Effector CD8-positive, alpha-beta T cell (primary cell): Measurements from ENCODE around the gene UBR1.
"Not testable (repeated sequence)": the region's sequence is repeated elsewhere in the genome, so short reads cannot be mapped to it uniquely, and the experiment has no call there.

Source experiments
- DNase-seq: peaks from one replicate; lab custom pipeline; 2025; lab: John Stamatoyannopoulos, UW

The UBR1 gene

DNA sequence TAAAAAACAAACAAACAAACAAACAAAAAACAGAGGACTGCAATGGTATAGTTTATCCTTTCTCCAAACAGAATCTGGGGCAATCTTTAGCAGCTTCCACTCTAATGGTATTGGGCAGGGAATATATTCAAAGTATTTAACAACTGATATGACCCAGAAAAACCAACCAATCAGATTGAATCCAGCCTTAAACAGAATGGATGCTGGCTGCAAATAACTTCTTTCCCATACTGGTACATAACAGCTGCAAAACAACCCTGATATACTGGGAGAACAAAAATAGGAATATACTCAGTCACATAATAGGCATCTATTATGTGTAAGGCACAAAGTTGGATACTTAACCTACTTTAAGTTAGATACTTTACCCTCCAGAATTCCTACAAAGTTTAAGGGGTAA lies 49.1 kb downstream of the UBR1 start:
- no peak for DNase-seq

DNA sequence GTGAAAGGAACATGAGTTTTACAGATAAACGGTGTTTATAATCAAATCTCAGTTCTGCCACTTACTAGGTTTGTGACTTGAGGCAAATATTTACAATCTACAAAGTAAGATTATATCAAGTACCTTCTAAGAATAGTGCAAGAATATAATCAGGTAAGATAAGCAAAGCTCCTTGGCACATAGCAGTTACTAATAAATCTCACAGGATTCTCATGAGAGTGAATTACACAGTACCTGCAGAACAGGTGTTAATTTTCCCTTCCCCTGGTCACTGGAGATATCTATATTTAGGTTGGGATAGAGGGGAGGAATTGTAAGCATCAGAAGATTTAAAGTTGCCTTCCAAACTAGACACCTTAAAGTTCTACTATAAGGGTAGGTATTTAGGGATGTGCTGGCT lies 53.0 kb downstream of the UBR1 start:
- DNase-seq, result no peak

DNA sequence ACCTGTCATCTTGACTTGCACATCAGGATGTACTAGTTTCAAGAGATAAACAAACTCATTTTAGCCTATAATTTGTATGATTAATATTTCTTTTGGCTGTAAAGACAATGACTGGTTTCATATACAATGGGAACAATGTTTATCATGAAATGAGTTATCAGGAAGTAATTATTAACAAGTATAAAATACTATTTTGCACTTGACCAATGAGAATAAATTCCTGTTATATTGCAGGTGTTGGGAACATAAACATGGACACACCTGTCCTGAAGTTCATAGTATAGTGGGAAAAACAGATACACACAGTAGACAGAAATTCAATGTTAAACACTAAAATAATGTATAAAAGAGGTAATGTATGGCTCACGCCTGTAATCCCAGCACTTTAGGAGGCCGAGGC lies 56.9 kb downstream of the UBR1 start:
- DNase-seq, result no peak

DNA sequence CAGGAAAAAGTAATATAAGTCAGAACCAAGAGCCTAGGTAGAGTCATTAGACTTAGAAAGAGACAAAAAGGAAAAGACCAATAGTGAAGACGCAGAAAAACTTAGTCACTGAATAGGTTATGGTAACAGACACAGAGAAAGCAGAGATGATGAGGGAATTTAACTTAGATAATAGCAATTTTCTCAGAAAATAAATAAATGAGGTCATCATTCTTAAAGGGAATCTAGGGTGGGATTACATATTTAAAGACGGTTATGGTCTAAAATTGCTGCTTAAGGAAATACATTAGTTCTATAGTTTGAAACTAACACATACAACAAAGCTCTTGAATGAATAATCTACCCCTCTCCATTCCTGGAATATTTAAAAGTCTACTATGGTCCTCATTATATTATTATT lies 59.4 kb downstream of the UBR1 start:
- DNase-seq, result no peak

DNA sequence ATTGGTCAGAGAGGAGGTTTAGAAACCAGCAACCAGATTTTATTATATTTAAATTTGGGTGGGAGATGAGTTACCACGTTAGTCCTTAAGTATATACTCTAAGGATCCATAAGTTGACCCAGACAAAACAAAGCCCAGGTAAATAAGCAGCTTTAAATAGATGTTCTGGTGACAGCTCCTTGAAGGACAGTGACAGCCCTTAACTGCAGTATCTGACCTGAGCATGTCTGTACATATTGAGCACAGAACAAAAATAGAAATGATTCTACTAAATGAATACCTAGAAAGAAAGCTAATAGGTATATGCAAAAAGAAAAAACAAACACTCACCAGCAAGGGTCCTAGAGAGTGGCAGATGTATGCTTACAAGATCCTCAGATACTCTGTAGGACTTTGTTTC lies 63.0 kb downstream of the UBR1 start:
- no peak for DNase-seq

DNA sequence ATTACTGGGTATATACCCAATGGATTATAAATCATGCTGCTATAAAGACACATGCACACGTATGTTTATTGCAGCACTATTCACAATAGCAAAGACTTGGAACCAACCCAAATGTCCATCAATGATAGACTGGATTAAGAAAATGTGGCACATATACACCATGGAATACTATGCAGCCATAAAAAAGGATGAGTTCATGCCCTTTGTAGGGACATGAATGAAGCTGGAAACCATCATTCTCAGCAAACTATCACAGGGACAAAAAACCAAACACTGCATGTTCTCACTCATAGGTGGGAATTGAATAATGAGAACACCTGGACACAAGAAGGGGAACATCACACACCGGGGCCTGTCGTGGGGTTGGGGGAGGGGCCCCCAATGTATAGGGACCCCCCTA lies 64.8 kb downstream of the UBR1 start:
- DNase-seq, result not testable (repeated sequence)

DNA sequence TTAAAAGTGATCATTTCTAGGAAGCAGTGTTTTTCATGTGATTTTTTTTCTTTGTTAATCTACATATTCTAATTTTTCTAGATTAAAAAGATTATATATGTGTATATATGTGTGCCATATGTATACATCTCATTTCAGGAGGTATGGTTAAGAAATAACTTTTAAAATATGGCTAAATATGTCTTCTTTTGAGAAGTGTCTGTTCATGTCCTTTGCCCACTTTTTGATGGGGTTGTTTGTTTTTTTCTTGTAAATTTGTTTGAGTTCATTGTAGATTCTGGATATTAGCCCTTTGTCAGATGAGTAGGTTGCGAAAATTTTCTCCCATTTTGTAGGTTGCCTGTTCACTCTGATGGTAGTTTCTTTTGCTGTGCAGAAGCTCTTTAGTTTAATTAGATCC lies 70.6 kb downstream of the UBR1 start:
- DNase-seq, result not testable (repeated sequence)

DNA sequence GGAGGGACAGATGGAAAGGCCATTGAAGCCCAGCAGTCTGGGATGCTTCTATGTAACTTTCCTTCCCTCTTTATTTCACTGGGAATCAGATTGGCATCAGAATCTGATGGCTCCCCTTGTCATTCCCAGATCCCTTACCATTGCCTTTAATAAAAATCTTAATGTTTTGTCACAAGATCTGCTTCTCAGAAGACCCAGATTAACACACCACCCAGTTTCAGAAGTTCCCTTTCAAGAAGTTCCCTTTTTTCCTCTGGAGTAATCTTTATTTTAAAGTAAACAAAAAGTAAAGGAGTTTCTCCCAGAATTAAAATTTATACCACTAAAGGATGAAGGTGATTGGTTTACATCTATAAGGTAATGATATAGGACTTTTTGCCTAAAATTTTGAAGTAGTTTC lies 76.4 kb downstream of the UBR1 start:
- DNase-seq, result no peak

DNA sequence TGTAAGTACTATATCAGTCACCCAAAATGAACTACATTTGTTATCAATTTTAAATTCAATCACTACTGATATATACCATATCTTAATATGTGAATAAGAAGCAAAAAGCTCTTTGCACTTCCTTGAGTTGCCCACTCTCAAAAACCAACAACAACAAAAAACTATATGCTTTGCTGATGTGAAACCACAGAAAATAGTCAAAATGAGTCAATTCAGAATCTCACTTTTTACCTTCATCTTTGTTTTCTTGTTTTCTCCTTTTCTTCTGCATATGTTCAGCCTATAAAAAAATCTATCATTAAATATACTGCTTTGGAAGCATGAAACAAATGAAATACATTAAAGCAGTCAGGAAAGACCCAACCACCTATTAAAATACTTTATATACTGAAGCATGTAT lies 80.7 kb downstream of the UBR1 start:
- no peak for DNase-seq

DNA sequence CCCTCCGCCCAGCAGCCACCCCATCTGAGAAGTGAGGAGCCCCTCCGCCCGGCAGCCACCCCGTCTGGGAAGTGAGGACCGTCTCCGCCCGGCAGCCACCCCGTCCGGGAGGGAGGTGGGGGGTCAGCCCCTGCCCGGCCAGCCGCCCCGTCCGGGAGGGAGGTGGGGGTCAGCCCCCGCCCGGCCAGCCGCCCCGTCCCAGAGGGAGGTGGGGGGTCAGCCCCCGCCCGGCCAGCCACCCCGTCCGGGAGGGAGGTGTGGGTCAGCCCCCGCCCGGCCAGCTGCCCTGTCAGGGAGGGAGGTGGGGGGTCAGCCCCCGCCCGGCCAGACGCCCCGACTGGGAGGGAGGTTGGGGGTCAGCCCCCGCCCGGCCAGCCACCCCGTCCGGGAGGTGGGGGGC lies 91.2 kb downstream of the UBR1 start:
- DNase-seq, result not testable (repeated sequence)

DNA sequence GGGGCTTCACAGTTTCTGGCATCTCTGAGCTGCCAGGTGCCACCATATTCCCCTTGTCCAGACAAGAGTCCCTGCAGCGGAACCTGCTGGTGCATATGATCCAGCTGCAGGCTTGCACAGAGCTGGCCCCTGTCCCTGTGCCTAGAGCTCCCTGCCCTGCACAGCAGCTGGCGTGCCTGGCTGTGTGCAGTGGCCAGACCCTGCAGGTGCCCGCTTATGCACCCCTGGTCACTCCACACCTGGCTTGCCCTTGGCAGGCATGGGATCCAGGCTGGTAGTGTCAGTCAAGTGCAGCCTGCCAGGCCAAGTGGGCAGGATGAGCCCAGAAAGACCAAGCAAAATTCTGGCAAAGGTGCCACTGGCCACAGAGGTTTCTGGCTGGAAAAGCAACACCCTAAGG lies 96.6 kb downstream of the UBR1 start:
- DNase-seq, result no peak

DNA sequence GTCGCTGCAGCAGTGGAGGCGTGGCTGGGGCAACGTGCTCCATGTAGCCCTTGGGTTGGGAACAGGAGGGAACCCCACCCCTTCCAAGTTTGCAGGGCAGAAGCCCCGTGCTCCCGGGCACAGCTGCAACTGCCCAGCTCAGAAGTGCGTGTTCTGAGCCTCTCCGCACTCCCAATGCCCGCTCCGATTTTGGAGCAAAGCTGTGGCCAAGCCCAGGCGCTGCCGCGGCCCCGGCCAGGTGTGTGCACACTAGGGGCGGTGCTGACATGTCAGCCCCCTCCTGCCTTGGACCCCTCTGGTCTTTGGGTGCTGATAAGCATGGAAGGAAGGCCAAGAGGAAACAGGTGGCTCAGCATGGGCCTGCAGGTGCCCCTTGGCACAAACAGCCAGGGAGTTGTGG lies 97.7 kb downstream of the UBR1 start:
- DNase-seq, result no peak

DNA sequence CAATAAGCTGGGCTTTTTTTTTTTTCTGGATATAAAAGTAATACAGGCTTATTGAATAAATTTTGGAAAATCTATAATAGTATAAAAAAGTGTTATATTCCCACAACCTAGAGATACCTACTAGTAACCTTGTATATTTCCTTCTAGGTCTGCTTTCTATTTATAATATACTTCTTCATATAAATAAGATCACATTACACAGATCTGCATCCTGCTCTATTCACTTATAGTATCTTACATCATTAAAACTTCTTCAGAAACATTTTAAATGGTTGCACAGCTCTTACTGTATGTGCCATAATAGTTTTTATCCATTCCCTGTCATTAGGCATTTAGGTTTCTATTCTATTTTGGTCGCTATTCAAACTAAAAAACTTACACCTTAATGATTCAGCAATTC lies 98.3 kb downstream of the UBR1 start:
- DNase-seq, result no peak

DNA sequence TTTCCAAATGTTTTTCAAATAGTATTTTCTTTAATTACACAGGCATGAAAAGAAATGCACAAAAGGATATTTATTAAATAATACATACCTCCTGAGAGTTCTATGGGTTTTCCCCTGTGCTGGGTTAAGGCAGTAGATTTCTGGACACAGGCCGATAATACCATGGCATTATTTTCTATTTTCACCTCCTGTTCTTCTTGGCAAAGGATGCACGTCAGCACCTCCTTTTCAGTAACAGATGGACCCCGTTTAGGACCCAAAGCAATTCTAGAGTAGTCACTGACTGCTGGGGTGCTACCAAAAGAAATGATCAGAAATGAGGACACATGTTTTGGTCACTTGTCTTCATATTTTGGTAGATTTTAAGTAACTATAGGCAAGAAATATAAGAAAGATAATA lies 98.8 kb downstream of the UBR1 start:
- no peak for DNase-seq

DNA sequence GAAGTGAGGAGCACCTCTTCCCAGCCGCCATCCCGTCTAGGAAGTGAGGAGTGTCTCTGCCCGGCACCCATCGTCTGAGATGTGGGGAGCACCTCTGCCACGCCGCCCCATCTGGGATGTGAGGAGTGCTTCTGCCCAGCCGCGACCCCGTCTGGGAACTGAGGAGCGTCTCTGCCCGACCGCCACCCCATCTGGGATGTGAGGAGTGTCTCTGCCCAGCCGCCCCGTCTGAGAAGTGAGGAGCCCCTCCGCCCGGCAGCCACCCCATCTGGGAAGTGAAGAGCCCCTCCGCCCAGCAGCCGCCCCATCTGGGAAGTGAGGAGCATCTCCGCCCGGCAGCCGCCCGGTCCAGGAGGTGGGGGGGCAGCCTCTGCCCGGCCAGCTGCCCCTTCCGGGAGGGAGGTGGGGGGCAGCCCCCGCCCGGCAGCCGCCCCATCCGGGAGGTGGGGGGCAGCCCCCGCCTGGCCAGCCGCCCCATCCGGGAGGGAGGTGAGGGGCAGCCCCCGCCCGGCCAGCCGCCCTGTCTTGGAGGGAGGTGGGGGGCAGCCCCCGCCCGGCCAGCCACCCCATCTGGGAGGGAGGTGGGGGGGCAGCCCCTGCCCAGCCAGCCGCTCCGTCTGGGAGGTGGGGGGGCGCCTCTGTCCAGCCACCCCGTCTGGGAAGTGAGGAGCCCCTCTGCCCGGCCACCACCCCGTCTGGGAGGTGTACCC lies 100.8 kb downstream of the UBR1 start:
- not testable (repeated sequence) for DNase-seq

DNA sequence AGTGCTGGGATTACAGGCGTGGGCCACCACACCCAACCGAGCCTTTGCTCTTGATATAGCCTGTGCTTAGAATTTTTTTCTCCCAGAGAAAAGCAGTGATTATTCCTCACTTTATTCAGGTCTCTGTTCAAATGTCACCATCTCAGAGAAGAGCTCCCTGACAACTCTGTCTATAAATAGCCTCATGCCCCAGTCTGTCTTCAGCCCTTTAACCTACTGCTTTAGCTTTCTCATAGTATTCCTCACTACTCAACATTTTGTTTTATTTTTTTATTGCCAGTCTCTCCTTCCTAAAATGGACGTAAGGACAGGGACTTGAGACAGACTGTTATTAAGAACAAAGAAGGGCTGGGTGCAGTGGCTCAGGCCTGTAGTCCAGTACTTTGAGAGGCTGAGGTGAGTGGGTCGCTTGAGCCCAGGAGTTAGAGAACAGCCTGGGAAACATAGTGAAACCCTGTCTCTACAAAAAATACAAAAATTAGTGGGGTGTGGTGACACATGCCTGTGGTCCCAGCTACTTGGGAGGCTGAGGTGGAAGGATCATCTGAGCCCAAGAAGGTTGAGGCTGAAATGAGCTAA lies 106.5 kb downstream of the UBR1 start:
- DNase-seq, result no peak

DNA sequence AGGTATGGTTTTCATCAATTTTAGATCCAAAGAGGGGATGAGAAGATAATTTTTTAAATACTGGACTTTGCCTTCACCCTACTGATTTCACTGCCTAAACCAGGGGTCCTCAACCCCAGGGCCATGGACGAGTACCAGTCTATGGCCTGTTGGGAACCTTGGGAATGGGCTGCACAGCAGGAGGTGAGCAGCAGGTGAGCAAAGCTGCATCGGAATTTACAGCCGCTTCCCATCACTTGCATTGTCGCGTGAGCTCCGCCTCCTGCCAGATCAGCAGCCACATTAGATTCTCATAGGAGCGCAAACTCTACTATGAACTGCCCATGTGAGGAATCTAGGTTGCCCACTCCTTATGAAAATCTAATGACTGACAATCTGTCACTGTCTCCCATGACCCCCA lies 109.0 kb downstream of the UBR1 start:
- DNase-seq, result no peak

DNA sequence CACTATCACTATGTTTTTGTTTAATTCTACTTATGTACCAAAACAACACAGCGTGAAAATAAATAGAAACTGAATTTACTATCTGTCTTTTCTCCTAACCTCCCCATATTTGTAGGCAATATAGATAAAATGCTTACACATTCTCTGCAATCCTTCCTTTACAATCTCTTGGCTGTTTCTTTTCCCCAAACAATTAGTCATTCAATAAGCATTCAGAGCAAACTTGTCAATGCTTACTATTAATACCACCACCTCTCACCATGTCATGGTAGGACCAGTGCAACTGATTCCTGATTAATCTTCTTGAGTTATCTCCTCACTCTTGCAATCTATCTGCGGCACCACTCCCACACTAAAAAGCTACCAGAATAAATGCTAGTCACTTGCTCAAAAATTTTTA lies 111.3 kb downstream of the UBR1 start:
- DNase-seq, result no peak

DNA sequence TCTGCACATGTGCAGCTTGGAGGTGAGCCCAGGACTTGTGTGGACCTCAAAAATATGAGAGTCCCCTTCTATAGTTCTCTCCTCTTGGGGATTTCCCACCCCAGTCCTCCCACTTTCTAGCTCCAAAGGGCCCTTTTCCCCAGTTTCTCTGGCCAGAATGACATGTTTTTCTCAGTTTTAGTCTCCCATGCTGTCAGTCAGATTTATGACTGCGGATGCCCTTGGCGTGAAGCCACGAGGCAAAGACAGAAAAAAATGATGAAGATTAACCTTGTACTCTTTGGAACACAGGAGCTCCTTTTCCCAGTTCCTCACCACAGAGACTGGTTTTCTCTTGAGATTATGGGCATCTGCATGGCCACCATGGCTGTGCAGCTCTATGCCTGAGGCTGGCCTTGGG lies 113.2 kb downstream of the UBR1 start:
- no peak for DNase-seq

DNA sequence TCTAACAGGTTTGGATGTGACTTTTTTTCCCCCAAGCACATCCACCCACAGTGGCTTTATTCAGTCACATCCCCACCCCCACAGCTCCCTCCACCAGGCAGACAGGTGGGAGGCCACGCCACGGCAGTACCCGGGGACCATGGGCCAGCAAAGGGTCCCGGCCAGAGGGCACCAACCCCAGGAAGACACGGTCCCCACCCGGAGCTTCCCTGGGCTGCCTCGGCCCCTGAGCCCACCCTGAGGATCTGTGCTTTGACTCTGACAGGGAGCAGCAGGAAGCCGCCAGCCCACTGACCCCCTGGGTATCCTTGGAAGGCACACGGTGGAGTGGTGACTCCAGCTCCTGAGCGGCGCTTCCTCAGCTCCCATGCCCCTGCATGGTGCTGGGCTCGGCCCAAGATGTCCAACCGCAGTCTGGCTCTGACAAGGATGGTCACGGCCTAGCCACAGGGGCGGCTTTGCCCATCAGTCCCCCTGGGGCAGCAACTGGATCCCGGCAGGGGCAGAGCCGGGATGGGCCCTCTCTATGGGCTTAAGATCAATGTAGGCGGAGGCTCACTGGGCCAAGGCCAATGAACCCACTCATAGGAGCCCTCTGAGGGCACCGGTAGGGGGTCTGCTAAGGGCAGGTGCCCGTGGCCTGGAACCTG lies 119.0 kb downstream of the UBR1 start:
- no peak for DNase-seq

DNA sequence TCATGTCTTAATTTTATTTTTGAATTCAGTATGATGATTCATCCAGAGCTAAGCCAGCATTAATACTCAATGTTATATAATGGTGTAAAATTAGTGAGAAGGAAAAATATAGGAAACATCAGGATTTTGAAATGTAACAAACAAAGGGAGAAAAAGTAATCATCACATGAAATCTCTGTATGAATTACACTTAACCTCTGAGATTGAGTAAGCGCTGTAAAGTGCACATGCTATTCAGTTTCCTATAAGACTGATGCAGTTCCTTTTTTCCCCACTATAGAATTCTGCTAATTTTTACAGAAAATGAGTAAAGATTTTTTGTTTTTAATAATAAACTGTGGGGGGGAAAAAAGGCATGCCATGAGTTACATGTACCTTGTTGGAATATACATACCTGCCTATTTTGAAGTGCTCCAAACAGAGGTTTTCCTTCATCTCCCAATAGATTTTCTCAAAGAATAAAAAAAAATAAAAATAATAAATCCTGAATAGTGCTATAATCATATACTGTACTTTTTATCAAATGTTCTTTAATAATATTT lies 121.3 kb downstream of the UBR1 start:
- no peak for DNase-seq

DNA sequence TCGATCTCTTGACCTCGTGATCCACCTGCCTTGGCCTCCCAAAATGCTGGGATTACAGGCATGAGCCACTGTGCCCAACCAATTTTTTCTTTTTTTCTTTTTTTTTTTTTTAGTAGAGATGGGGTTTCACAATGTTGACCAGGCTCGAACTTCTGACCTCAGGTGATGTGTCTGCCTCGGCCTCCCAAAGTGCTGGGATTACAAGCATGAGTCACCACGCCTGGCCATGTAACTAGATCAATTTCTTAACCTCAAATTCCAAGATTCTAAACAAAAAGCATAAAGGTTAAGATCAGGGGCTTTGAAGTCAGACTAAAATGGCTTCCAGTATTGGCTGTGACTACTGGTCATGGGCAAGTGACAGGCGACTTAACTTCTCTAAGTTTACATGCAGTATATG lies 126.7 kb downstream of the UBR1 start:
- not testable (repeated sequence) for DNase-seq

DNA sequence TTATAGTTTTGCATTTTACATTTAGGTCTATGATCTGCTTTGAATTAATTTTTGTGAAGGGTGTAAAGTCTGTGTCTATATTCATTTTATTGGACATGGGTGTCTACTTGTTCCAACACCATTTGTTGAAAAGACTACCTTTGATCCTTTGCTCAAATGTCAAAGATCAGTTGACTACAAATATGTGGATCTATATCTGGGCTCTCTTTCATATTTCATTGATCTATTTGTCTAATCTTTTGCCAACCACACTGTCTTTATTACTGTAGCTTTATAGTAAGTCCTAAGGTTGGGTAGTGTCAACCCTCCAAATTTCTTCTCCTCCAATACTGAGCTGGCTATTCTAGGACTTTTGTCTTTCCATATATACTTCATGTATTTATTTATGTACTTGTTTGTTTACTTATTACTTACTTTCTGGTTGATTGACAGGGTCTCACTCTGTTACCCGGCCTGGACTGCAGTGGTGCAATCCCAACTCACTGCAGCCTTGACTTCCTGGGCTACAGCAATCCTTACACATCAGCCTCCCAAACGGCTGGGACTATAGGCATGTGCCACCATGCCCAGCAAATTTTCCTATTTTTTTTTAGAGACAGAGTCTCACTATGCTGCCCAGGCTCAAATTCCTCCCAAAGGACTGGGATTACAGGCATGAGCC lies 131.5 kb downstream of the UBR1 start:
- no peak for DNase-seq
